GM21717 (cell line): ENCODE measurements around the gene WNT6.

ENCODE experiments used
- ATAC-seq: cut with Tn5 transposase; IDR thresholded peaks from one replicate; pipeline ENCODE4 v1.9.1; 2021; ENCODE audit warnings: mild to moderate bottlenecking, moderate library complexity; ENCODE audit not compliant: unreplicated experiment

Gene WNT6

DNA sequence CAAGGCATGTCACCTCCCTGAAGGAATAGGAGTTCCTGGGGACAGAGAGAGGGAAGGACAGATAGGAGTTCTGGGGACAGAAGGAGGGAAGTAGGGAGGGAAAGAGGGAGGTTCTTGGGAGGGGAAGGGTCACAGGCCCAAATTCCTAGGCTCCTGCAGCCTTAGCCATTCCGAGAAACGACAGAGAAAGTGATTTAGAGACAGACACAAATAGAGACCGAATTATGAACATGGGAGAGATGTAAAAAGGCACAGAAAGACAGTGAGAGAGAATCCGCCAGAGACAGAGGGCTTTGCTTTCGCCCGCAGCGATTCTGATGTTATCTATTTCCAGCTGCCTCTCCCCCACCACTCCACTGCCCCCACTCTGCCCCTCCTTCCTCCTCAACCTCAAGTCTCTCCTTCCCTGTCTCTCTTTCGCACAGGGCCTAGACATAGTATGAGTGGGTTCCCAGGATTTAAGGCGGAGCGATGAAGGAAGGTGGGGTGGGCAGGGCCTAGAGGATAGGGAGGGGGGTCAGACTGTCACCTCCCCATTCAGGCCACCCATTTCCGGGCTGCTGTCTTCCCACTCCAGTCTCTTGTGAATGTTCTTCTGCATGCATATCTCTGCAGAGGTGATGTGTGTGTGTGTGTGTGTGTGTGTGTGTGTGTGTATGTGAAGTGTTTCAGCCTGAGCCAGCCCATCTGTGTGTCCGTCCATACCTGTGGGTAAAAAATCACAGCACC, 3.3 kb upstream of the WNT6 start:
- no peak for ATAC-seq

DNA sequence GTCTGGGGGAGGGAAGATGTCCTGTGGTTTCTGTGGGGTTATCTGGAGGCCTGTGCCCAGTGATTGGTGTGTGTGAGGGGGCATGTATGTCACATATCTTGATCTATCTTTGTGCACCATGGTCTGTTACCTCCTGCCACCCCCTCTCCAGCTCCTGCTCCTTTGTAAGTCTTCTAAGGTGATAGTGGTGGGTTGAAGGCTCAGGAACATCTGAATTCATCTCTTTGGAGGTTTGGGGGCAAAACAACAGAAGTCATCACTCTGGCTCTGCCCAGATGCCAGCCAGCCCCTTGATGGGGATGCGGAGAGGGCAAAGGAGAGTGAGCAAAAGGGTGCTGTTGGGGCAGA, 2.7 kb upstream of the WNT6 start:
- no peak for ATAC-seq

DNA sequence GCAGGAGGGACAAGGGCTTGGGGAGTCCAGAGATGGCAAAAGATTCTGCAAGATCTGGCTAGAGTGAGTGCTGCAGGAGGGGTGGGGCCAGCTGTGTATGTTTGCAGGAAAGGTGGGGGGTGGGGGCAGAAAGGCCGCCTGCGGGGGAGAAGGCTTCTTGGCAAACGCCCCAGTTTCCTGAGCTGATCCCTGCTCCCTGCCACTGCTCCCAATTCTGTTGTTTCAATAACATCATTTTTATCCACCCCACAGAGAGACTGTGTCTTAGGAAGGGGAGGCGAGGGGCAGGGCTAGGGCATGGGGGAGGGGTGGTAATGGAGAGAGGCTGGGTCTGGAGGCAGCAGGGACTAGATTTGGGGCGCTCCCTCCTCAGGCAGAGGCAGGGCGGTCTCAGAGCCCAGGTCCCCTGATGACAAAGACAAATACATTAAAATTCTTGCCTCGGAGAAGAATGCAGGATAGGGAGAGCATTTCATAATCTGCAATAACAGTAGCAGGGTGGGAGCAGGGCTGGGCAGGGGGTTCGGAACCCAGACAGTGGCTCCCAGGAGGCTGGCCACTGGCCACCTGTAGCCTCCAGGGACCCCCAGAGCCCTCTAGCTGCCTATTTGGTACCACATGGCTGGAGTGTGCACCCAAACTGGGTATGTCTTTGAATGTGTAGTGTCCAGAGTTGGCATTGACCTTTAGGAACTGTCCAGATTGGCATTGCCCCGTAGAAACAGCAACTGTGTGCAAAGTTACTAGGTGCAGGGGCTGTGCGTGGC, 2.1 kb upstream of the WNT6 start:
- no peak for ATAC-seq

DNA sequence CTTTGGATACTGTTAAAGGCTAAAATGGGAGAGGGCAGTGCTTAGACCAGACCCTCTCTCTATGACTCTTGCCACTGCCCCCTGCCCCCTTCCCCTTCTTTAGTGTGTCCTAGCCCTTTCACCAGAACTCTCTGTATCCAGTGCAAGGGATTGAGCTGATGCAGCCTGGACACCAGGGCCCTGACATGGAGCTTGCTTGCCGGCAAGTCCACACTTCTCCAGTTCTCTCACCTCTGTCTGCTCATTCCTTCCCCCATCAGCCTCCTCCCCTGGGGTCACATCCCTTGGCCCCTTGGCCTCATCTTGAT, 1.5 kb upstream of the WNT6 start:
- ATAC-seq = no peak

DNA sequence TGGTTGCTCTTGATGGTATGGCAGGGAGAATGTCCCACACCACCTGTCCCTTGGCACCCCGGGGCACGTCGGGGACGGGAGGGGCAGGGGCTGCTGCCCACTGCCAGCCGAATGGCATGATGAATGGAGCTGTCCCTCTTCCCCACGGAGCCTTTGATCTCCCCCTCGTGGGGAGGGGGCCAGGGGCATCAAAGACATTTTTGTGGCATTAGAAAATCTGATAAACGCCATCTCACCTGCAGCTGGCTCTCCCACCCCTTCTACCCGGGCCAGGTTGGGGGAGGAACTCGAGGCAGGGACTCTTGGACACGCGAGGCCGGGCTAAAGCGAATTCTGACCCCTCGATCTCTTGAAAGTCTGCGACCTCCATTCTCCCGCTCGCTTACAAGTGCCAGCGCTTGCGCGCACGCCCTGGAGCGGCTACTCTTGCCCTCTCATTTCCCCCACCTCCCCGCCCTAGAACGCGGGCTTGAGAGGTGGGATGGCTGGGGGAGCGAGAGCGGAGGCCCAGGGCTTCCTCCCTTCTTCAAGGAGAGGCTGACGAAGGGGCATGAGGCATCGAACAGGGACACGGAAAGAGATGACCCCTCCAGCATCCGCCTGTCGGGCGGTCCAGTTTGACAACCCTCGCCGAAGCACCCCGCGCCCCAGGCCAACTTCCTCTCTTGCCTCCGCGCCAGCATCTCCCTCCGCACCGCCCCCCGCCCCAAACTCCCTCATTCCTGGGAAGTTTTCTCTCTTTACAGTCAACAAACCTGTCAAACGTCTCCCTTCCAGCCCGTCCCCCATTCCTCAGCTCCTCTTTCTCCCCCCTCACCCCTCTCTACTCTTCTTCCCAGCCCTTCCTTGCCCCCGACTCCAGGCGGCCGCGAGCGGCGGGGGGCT, 692 bp upstream of the WNT6 start:
- no peak for ATAC-seq

DNA sequence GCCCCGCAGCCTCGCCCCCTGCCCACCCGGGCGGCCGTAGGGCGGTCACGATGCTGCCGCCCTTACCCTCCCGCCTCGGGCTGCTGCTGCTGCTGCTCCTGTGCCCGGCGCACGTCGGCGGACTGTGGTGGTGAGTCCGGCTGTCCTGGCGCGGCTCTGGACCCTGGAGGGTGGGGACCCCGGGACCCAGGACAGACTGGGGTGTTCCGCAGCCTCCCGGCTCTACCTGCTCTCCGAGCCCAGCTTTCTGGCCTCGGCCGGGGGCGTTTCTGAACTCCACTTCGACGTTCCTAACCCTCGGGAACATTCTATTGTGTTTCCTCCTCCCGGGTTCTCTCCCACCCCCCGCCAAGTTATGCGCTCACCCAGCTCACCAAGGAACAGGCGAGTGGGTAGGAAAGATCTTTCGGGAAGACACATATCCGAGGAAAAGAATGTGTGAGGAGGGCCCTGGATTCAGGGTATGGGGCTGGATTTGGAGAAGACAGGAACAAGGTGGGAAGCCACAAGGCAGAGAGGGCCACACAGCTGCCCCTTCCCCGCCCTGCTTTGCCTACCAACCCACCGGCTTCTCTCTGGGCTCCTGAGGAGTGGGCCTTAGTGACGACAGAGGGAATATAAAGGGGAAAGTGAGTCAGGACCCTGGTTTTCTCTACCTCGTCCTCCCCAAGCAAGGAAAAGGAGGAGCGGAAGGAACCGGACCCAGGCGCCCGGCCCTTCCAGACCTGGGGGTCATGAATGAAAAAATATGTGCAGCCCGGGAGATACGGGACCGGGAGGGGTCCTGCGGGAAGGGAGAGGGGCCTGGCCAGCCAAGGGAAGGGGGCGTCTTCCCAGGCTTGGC, 605 bp downstream of the WNT6 start:
- no peak for ATAC-seq

DNA sequence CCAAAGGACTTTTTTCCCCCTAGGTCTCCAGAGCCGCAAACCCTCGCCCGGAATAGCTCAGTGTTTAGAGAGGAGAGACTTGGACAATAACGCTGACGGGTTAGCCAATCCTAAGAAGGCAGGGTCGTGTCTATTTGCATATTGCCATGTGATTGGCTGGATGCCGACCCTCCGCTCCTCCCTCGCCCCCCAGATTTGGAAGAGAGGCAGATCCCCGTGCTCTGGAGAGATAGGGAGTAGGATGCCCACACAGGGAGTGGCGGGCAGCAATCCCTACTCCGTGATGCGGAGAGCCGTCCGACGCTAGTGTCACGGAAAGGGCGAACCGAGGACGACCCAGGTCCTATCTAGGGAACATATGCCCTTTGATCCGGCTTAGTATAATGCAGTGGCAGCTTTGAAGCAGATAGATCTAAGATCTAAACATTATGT, 1.4 kb downstream of the WNT6 start:
- no peak for ATAC-seq

DNA sequence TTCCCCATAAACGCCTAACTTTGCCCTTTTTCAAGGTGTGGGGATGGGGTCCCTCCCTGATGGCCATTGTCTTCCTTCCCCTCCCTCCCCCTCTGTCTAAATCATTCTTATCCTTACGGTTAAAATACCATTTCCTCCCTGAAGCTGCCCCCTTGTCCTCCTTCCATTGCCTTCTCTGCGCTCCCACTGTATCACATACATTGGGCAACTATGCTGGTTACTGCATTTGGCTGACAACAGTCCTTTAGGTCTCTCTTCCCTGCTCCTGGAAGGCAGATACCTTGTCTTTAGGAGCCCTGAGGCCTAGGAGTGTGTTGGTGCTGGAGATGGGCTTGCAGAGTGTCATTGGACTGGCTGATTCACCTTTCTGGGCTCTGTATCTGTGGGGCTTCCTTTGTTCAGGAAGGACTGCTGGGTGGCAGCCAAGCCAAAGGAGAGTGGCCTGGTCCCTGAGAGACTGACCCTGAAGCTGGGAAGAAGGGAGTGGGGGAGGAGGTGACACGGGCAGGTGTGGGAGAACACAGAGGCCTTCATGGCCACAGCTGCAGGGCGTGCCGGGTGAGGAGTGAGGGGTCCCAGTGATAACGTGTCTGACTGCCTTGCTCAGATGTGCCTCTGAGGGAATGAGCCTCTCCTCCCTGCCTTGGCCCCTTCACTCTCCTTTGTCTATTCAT, 2.2 kb downstream of the WNT6 start:
- ATAC-seq = no peak

DNA sequence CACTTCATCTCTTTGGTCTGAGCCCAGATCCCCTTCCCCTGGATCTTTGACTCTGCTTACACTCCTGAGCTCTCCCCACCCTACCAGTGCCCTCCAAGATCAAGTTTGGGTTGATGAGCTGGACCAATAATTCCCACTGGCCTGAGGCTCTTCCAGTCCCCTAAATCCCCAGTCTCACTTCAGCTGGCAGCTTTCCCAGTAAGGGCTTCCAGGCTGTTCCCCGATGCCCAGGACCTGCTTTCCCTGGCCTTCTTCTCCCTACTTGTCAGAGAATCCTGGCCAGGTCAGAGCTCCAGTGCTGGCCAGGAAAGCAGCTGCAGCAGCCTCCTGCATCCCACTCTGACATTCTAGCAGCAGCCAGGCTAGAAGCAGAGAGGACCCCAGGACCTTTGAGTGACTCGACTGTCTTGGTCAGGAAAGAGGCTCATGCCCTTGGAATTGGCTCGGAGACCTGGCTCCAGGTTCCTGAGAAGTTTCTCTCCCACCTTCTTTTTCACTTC, 3.5 kb downstream of the WNT6 start:
- no peak for ATAC-seq

DNA sequence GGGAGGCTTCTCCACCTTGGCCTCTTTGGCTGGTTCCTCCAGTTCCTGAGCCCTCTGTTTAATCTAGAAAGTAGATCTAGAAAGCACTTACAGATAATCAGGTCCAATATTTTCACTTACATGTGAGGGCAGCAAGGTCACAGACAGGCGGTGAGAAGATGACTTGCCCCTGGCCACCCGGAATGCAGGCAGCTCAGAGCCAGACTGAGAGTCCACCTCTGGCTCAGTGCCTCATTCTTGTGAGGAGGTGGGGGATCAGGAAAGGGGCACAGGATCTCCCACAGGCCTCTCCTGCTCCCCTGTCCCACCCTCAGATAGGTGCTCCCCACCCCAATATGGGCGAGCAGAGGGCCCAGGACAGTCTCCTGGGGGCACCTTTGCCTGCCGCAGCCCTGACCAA, 5.8 kb downstream of the WNT6 start:
- no peak for ATAC-seq

DNA sequence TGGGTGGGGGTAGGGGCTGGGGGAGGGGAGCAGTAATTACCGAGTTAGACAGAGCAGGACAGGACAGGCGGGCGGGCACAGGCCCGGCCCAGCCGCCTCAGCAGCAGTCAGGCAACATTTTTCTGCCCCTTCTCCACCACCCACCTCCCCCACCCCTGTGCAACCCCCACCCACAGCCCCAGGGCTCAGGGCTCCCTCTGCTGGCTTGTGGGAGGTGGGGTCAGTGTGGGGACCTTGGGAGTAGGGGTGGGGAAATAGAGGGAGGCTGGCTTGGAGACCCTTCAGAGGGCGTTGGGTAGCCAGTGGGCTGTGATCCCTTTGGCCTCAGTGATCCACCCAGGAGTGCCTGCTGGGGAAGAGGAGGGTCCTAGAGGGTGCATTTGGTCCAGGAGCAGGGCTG, 6.4 kb downstream of the WNT6 start:
- no peak for ATAC-seq

DNA sequence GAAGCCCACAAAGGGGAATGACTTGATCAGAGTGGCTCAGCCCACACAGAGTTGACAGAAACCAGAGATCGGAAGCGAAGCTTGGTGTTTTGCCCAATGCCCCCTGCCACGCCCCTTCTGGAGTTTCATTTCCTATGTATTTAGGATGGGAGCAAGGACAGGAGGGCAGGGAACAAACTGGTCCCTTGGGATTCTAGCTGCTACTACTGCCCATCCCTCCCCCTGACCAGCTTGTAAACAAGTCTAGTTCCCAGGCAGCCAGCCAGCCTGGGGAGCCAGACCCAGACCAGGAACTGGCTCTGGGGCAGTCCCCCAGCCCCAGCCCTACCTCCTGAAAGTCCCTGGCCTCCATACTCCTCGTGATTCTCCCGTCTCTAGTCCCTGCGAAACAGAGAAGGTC, 8.3 kb downstream of the WNT6 start:
- no peak for ATAC-seq

DNA sequence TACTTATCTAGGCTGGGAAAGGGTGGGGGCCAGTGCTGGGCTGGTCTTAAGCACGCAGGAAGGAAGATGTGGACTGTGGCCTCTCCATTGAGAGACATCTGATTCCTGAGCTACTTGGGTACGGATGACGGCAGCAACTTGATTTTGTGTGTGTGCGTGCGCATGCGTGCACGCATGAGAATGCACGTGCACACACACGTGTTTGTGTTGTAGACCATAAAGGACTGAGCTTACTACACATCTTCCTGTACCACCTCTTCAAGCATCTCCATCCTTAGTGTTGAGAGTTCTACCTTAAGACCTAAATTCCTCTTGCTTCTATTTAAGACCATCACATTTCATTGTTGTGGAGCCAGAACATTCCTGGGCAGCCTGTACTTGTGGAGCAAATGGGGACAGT, 9.5 kb downstream of the WNT6 start:
- ATAC-seq = no peak

DNA sequence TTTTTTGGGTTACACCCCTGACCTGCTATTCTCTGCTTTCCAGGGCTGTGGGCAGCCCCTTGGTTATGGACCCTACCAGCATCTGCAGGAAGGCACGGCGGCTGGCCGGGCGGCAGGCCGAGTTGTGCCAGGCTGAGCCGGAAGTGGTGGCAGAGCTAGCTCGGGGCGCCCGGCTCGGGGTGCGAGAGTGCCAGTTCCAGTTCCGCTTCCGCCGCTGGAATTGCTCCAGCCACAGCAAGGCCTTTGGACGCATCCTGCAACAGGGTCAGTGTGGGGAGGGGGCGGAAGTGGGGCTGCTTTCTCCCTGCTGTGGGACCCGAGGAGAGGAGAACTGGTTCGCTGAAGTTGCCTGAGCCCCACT, 11.4 kb downstream of the WNT6 start:
- ATAC-seq = no peak

DNA sequence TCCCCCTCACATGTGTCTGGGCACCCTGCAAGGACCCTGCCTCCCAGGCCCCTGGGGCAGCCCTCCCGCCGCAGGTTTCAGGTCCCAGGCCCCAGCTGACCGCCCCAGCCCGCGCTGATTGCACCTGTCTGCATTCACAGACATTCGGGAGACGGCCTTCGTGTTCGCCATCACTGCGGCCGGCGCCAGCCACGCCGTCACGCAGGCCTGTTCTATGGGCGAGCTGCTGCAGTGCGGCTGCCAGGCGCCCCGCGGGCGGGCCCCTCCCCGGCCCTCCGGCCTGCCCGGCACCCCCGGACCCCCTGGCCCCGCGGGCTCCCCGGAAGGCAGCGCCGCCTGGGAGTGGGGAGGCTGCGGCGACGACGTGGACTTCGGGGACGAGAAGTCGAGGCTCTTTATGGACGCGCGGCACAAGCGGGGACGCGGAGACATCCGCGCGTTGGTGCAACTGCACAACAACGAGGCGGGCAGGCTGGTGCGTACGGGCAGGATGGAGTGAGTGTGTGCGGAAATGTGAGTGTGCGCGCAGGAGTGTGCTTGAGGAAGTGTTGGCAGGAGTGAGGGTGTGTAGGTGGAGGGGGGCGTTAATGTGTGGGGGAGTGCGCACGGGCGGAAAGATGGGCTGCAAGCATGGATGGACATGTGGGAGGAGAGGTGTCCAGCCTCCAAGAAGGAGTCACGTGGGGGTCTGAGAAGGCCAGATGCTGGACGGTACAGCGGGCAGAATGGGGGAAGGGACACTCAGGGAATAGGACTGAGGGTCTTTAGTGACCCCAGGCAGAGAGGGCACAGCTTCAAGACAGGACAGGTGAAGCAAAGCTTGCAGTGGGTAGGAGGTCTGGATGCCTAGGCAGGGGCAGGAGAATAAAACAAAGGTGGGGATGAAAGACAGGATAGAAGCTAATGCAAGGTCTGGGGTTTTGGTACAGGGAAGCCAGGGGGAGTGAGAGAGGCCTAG, 12.0 kb downstream of the WNT6 start:
- ATAC-seq = no peak

DNA sequence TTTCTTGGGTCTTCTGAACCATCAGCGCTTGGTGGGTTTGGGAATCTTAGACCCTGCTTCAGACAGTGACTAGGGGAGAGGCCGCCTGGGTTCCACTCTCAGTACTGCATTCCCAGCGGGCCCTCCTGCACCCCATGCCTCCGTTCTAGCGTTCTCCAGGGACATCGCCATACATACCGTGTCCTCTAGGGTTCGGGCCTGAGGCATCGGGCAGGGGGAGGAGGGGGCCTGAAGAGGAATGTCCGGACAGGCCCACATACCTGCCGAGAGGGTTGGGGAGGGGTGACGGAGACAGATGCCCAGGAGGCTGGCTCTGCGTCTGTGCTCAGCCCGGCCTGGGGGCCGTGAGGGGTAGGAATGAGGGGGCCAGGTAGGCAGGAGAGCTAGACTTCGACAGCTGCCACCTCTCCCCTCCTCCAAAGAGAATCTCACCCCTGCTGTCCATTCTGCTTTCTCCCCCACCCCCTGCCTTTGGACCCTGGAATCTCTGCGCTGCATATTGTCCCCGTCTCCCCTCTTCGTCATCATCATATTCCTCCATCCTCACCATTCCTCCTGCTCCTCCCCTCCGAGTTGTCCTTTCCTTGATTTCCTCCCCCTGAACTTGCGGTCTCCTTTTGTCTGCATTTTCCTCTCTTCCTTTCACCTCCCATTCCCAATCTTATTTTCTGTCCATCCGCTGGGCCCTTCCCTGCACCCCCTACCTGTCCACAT, 13.2 kb downstream of the WNT6 start:
- no peak for ATAC-seq

DNA sequence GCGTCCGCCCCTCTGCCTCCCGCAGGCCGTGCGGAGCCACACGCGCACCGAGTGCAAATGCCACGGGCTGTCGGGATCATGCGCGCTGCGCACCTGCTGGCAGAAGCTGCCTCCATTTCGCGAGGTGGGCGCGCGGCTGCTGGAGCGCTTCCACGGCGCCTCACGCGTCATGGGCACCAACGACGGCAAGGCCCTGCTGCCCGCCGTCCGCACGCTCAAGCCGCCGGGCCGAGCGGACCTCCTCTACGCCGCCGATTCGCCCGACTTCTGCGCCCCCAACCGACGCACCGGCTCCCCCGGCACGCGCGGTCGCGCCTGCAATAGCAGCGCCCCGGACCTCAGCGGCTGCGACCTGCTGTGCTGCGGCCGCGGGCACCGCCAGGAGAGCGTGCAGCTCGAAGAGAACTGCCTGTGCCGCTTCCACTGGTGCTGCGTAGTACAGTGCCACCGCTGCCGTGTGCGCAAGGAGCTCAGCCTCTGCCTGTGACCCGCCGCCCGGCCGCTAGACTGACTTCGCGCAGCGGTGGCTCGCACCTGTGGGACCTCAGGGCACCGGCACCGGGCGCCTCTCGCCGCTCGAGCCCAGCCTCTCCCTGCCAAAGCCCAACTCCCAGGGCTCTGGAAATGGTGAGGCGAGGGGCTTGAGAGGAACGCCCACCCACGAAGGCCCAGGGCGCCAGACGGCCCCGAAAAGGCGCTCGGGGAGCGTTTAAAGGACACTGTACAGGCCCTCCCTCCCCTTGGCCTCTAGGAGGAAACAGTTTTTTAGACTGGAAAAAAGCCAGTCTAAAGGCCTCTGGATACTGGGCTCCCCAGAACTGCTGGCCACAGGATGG, 14.0 kb downstream of the WNT6 start:
- no peak for ATAC-seq
